Neutrophil (primary cell): ENCODE measurements around the gene SPDEF.

Source experiments
- H3K27ac ChIP-seq: fragments of 200-600 bp; sonication (generic); 2 replicates; pipeline ENCODE4 v1.5.1; 2016; ENCODE audit warnings: mild to moderate bottlenecking, moderate library complexity
- H3K27me3 ChIP-seq: fragments of 200-600 bp; sonication (generic); 2 replicates; pipeline ENCODE4 v1.6.0; 2016; ENCODE audit warnings: mild to moderate bottlenecking
- H3K36me3 ChIP-seq: fragments of 200-600 bp; sonication (generic); 2 replicates; pipeline ENCODE4 v1.5.1; 2017
- H3K4me1 ChIP-seq, 2 experiments: fragments of 200-600 bp in 1 of 2; sonication (generic) in 1 of 2; 1 replicate in 1 of 2; 2 replicates in 1 of 2; pipeline versions ENCODE4 v1.5.1 to v1.6.1; 2013 to 2016; ENCODE audit warnings: low read depth in 1 of 2, low read length in 1 of 2, mild to moderate bottlenecking in 1 of 2, moderate library complexity in 1 of 2; ENCODE audit not compliant: control insufficient read depth in 1 of 2, insufficient read depth in 1 of 2
- H3K4me3 ChIP-seq, 2 experiments: fragments of 200-600 bp in 1 of 2; sonication (generic) in 1 of 2; 1 replicate in 1 of 2; 2 replicates in 1 of 2; pipeline ENCODE4 v1.5.1; 2013 to 2016; ENCODE audit warnings: low read depth in 1 of 2, low read length in 1 of 2, mild to moderate bottlenecking in 1 of 2, moderate library complexity in 1 of 2
- H3K9me3 ChIP-seq: fragments of 200-600 bp; sonication (generic); 2 replicates; pipeline ENCODE4 v1.5.1; 2016
- TF ChIP-seq, protein P1 (sequence below): fragments of 200-600 bp; sonication (generic); IDR thresholded peaks from 2 replicates; pipeline ENCODE4 v1.5.1; 2016; ENCODE audit warnings: antibody characterized with exemption

SPDEF gene

DNA sequence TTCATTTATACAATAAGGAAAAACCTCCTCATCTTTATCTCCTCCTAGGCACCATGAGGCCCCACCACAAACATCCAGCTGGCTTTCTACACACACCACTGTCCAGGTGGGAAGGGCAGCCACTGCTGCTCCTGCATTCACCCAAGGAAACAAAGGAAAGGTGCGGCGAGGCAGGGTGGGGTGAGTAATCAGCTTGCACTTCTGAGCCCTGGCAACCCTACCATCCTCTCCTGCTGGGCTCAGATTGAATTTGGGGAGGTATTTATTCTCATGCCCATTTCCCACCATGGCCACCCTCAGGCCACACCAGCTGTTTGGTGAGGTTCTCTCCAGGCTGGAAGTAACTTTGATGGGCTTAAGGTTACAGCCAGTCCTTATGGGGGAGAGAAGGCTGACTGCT is 31.2 kb upstream of the SPDEF start:
- H3K4me1 ChIP-seq: no peaks in the 10 kb centered on the region
- no peak overlapping the region for H3K4me3 ChIP-seq
- H3K36me3 ChIP-seq: peaks cover 49% of the 10 kb centered on the region
- TF ChIP-seq, protein P1, sequence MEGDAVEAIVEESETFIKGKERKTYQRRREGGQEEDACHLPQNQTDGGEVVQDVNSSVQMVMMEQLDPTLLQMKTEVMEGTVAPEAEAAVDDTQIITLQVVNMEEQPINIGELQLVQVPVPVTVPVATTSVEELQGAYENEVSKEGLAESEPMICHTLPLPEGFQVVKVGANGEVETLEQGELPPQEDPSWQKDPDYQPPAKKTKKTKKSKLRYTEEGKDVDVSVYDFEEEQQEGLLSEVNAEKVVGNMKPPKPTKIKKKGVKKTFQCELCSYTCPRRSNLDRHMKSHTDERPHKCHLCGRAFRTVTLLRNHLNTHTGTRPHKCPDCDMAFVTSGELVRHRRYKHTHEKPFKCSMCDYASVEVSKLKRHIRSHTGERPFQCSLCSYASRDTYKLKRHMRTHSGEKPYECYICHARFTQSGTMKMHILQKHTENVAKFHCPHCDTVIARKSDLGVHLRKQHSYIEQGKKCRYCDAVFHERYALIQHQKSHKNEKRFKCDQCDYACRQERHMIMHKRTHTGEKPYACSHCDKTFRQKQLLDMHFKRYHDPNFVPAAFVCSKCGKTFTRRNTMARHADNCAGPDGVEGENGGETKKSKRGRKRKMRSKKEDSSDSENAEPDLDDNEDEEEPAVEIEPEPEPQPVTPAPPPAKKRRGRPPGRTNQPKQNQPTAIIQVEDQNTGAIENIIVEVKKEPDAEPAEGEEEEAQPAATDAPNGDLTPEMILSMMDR: no peak
- no peaks in the 10 kb centered on the region for H3K27me3 ChIP-seq
- no peaks in the 10 kb centered on the region for H3K9me3 ChIP-seq
- H3K27ac ChIP-seq: no peak overlapping the region

DNA sequence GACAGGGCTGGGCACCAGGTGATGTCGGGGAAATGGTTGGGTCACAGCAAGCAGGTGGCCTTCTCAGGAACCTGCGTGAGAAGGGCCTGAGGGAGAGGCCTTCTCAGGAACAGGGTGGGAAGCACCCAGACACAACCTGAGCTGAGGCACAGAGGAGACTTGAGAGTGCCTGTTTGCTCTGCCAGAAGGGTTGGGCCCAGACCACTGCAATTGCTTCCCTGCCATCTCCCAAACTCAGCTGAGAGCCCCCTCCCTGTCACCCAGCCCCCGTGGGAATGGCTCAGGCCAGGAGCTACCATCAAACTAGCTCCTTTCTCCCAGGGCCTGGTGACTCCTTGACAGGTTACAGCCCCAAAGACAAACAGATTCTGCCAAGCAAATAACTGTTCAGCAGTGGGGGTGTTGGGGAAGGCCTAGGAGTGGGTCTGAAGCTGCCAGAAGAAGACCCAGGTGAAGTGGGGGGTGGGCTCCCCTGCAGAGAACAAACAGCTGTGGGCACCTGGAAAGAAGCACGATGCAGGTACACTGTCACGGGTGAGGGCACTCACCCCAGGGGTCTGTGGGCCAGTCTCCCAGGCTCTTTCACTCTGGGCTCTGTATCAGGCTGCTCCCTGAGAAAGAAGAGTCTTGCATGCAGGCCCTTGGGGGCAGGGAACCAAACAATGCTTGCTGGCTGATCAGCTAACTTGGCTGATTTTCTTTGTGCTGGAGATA is 30.4 kb upstream of the SPDEF start:
- H3K4me3 ChIP-seq: no peak overlapping the region
- no peaks in the 10 kb centered on the region for H3K9me3 ChIP-seq
- no peaks in the 10 kb centered on the region for H3K4me1 ChIP-seq
- peaks cover 54% of the 10 kb centered on the region for H3K36me3 ChIP-seq
- TF ChIP-seq, protein P1: no peak
- no peak overlapping the region for H3K27ac ChIP-seq
- no peaks in the 10 kb centered on the region for H3K27me3 ChIP-seq

- H3K27me3 ChIP-seq: no peaks in the 10 kb centered on the region
- TF ChIP-seq, protein P1: no peak
- H3K9me3 ChIP-seq: no peaks in the 10 kb centered on the region
- peaks cover 54% of the 10 kb centered on the region for H3K36me3 ChIP-seq
- no peaks in the 10 kb centered on the region for H3K4me1 ChIP-seq
- no peak overlapping the region for H3K27ac ChIP-seq
- no peak overlapping the region for H3K4me3 ChIP-seq
Observed at GRCh38 chr6:34585512-34586061, 29.5 kb upstream of the SPDEF start.

DNA sequence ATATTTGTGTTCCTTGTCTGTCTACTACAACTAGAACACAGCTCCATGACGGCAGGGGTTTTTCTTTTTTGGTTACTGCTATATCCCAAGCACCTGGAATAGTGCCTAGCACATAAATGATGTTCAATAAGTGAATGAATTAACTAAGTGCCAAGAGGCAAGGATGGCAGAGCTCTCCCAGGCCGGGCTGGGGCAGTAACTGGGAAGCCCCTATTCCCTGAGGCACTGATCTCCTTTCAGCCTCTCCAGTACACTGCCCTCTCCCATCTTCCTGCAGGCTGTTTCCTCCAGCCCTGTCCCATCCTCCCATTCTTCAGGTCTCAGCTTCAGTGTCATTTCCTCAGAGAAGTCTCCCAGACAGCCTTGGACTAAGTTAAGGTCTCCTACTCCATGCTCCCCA is 29.0 kb upstream of the SPDEF start:
- Histone ChIP-seq H3K4me3 (no peak overlapping the region), H3K4me1 (no peaks in the 10 kb centered on the region), H3K36me3 (peaks cover 52% of the 10 kb centered on the region), H3K27ac (no peak overlapping the region), H3K27me3 (no peaks in the 10 kb centered on the region), H3K9me3 (no peaks in the 10 kb centered on the region)
- TF ChIP-seq, protein P1: no peak

DNA sequence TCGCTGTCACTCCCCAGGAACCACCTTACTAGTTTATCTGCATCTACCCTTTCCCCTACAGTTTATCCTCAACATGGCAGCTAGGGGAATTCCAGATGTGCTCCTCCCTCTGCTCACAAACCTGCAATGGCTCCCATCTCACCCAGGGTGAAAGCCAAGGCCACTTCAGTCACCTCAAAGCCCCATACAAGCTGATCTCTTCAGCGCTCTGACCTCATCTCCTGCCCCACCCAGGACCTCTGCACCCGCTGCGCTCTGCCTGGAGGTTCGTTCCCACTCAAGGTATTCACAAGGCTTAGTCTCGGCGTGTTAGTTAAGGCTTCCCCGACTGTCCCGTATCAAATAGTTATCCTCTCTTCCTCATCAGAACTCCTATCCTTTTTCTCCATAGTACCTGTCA is 28.6 kb upstream of the SPDEF start:
- Histone ChIP-seq H3K27me3 (no peaks in the 10 kb centered on the region), H3K27ac (no peak overlapping the region), H3K36me3 (peaks cover 48% of the 10 kb centered on the region), H3K4me3 (no peak overlapping the region), H3K9me3 (no peaks in the 10 kb centered on the region), H3K4me1 (no peaks in the 10 kb centered on the region)
- TF ChIP-seq, protein P1: no peak
